HG02870 (cell line): Measurements from ENCODE around the gene PRDM16.

ENCODE experiments used
- ATAC-seq: cut with Tn5 transposase; IDR thresholded peaks from one replicate; pipeline ENCODE4 v1.9.1; 2021; ENCODE audit warnings: mild to moderate bottlenecking, moderate library complexity; ENCODE audit not compliant: unreplicated experiment

The PRDM16 gene

DNA sequence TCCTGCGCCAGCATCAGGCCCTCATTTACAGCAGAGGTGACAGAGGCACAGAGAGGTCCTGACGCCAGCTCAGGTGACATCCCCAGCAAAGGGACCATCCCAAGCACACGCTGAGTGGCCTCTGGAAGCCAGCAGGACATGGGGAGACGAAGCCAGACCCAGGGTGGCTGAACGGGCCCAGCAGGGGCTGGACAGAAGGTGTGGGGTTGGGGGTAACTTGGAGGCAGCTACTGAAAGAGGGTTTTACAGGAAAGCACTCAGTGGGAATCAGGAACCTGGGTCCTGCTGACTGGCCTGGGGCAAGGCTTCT is 383.8 kb downstream of the PRDM16 start:
- ATAC-seq = no peak

DNA sequence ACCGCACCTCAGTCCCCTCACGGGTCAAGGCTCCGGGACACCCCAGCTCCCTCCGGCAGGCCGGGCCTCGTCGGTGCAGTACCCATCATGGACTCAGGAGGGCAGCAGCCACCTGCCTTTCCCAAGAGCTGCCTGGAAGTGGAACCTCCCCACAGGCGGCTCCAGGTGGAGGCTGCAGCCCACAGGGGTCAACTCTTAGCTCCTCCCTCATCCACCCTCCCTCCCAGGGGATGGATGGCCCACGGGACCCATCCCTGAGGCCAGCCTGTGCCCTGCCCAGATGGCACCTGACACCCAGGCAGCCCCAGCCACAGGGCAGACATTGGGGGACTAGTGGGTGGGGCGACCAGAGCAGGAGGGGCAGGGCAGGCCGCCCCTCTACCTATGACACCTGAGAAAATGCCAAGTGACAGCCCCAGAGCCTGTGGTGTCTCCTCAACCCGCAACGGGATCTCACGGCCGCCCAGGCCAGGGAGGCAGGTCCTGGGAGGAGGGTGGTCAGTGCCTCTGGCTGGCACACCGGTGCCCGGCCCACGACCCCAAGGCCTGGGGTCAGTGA is 384.3 kb downstream of the PRDM16 start:
- no peak for ATAC-seq

- no peak for ATAC-seq
Measured at GRCh38 chr1:3453891-3454810, 385.1 kb downstream of the PRDM16 start, which contains the start of gene ARHGEF16. Gene ARHGEF16, plus strand, starts transcription at chr1:3454665. Its CDS starts 8,420 bp downstream, at chr1:3463085.

DNA sequence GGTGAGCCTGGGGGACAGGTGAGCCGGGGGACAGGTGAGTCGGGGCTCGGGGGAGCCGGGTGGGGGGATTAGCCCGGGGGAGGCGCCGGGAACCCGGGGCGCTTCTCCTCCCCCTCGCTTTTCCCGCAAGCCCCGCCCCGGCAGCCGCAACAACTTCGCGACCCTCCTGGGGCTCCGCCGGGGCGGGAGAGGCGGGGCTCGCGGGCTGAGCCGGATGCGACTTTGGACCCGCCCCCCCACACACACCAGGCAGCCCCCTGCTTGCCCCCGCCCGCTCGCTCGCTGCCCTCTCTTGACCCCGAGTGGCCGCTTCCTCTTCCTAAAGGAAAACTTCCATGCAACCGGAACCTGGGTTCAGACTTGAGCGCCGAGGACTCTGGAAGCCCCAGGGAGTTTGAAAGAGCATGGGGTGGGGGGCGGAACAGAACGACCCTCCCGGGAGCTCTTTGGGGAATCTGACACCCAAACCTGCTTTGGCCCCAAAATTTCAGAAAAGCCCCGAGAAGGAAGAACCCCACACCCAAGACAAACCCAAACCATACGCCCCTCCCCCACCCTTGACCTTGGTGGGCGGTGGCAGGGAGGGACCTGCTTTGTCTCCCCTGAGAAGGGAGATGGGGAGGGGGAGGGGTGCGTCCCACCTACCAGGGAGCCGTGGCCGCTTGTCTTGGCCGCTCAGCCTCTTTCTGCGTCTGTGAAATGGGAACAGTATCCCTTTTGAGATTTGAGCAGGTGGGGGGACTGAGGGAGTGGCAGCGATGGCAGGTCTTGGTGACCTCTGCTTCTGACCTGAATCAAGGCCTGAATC is 386.0 kb downstream of the PRDM16 start:
- ATAC-seq = no peak

- no peak for ATAC-seq
Measured at GRCh38 chr1:3455670-3456448, 386.9 kb downstream of the PRDM16 start.

GRCh38 chr1:3456449-3456963 is 387.5 kb downstream of the PRDM16 start:
- no peak for ATAC-seq

GRCh38 chr1:3456964-3457909 is 388.2 kb downstream of the PRDM16 start:
- ATAC-seq = no peak

DNA sequence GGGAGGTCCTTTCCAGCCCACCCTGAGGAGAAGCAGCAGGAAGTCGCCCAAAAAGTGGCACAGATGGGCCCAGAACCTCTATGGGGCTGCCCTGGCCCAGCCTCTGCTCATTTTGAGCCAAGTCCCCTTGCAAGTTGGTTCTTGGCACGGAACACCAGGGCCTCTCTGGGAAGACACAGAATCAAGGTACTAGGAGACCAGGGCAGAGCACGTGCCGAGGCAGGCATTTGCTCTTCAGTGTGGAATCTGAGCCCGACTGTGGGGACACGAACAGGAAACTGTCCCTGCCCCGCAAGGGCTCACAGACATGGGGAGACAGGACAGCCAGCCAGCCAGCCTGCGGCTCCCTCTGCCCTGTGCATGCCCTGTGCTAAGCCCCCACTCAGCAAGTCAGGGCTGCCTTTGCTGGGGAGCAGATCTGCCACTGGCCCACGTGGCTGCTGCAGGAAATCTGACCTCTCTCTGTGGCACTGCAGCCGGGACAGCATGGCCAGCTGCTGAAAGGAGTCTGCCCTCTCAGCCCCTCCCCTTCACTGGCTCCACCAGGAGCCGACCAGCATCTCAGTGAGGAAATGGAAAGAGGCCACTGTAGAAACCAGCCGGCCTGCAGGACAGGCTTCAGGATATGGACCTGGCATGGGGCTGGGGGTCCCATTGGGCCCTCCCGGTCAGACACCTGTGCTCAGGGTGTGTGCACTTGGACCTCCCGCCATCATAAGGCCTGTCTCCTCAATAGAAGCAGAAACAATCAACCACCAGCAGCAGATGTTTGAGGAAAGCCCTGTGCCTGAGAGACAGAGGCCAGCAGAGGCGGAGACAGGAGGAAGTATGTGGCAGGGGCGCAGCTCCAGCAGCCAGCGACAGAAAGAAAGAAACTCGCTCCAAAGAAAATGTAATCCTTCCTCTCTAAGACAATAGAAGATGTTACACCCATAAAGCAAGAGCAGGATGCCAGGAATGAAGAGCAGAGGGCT is 389.2 kb downstream of the PRDM16 start:
- no peak for ATAC-seq

GRCh38 chr1:3459051-3459908 is 390.3 kb downstream of the PRDM16 start:
- ATAC-seq = no peak

DNA sequence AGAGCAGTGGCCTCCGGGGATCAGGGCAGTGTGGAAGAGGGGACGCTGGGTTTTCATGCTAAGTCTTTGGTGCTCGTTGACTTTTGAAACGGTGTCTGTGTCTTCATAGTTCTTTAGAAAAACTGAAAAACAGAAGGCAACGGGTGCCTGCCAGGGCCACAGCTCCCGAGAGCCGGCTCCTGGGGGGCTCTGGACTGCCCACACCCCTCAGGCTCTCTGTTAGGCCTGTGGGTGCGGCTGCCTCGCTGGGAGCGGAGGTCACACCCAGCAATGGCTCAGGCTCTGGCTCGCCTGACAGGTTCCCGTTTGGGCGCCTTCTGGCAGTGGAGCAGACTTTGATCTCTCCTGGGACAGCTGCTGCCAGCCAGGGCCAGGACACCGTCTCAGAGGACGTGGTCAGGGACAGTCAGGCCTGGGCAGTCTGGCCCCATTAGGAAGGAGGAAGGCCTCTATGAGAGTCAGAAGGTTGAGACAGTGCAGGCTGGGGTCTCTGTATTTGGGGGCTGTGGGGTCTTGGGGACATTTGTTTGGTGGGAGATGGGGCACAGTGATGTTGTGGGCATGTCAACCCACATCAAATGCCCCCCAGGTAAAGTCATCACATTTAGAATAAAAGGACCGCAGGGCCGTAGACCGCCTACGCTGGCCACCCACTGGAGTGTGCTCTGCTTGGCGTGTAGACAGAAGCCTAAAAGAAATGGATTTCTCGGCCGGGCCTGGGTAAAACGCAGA is 391.1 kb downstream of the PRDM16 start:
- ATAC-seq = no peak

GRCh38 chr1:3460672-3461131 is 391.7 kb downstream of the PRDM16 start:
- ATAC-seq = no peak

GRCh38 chr1:3461238-3461933 is 392.4 kb downstream of the PRDM16 start:
- no peak for ATAC-seq

DNA sequence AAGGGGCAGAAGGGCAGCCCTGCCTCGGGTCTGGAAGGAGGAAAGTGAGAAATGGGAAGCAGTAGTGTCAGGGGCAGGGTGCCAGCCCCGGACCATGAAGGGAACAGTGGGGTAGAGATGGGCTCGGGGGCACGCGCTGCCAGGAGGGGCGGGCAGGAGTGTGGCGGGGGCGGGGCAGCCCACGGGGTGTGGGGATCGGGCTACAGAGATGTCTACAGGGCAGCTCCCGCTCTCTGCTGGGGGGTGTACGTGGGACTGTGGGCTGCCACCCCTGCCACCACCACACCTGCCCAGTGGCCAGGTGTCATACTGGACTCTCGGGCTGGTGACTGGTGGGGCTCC is 392.9 kb downstream of the PRDM16 start:
- ATAC-seq = no peak

- no peak for ATAC-seq
Measured at GRCh38 chr1:3462356-3463012, 393.5 kb downstream of the PRDM16 start.

GRCh38 chr1:3463013-3463385 is 394.0 kb downstream of the PRDM16 start:
- no peak for ATAC-seq

DNA sequence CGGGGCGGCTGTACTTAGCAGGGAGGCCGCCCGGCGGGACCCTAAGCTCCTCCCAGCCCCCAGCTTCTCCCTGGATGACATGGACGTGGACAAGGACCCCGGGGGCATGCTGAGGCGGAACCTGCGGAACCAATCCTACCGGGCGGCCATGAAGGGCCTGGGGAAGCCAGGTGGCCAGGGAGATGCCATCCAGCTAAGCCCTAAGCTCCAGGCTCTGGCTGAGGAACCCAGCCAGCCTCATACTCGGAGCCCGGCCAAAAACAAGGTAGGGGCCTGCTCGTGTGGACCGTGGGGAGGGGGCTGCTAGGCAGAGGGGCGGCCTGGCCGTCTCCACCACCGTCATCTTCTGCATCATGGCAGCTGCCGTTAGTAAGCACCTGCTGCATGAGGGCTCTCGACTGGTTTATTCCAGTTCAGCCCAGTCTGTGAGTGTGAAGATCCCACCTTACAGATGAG is 394.4 kb downstream of the PRDM16 start:
- ATAC-seq = no peak
